GM21360 (cell line): ENCODE results near the gene PSMD9.

Experiments used
- ATAC-seq: cut with Tn5 transposase; IDR thresholded peaks from one replicate; pipeline ENCODE4 v1.9.1; 2021; ENCODE audit warnings: mild to moderate bottlenecking, moderate library complexity; ENCODE audit not compliant: unreplicated experiment

Gene PSMD9

DNA sequence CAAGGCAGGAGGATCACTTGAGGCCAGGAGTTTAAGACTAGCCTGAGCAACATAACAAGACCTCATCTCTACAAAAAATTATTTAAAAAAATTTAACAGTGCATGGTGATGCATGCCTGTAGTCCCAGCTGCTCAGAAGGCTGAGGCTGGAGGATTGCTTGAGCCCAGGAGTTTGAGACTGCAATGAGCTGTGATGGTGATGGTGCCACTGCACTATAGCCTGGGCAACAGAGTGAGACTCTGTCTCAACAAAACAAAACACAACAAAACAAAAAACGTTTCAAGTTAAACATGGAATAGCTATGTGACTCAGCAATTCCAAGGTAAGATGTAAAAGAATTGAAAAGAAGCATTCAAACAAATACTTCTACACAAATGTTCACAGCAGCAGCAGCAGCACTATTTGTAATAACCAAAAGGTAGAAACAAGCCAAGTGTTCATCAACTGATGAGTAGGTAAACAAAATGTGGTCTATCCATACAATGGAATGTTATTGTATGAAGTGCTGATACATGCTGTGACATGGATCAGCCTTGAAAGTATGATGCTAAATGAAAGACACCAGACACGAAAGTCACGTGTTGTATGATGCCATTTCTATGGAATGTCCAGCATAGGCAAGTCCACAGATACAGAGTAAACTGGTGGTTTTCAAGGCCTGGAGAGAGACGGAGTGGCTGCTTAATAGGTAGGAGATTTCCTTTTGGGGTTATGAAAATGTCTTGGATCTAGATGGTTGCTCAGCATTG lies 61.2 kb downstream of the PSMD9 start:
- no peak for ATAC-seq

DNA sequence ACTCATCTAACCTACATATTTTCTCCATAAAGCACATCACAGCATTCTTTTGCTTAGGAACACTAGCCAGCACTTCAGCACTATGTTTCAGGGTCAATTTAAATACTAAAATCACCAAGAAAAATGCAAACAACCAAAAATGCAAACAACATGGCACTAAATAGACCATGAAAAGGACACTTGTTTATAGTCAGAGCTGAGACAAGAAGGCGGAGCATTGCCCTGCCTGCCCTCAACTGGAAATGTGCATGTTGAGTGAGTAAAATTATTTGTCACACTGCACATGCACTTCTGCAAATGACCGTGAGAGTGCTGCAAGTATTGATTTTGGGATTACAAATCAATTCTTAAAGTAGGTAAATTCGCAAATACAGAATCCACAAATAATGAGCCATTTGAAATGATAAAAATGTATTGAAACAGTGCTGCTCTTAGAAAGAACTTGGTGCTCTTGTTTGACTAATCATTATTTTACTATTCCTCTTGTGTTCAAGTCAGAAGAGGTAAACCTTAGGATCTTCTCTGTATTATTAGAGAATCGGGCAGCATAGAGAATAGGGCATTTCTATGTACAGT lies 64.6 kb downstream of the PSMD9 start:
- no peak for ATAC-seq

DNA sequence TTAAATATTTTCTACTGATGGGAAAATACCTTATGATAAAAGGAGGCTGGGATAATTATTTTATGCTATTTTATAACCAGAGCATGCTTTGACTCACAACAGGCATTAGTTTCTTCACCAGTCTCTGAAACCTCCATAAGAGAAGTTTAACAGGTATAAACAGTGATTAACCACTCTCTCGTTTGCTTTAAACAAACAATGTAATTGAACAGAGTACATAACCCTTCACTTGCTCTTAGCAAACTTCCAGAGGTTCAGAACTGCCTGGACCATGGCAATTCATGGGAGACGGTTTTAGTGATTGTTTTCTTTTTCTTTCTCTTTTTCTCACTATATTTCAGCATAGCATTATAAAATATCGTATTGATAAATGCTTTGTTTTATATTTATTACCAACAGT lies 65.1 kb downstream of the PSMD9 start:
- no peak for ATAC-seq

DNA sequence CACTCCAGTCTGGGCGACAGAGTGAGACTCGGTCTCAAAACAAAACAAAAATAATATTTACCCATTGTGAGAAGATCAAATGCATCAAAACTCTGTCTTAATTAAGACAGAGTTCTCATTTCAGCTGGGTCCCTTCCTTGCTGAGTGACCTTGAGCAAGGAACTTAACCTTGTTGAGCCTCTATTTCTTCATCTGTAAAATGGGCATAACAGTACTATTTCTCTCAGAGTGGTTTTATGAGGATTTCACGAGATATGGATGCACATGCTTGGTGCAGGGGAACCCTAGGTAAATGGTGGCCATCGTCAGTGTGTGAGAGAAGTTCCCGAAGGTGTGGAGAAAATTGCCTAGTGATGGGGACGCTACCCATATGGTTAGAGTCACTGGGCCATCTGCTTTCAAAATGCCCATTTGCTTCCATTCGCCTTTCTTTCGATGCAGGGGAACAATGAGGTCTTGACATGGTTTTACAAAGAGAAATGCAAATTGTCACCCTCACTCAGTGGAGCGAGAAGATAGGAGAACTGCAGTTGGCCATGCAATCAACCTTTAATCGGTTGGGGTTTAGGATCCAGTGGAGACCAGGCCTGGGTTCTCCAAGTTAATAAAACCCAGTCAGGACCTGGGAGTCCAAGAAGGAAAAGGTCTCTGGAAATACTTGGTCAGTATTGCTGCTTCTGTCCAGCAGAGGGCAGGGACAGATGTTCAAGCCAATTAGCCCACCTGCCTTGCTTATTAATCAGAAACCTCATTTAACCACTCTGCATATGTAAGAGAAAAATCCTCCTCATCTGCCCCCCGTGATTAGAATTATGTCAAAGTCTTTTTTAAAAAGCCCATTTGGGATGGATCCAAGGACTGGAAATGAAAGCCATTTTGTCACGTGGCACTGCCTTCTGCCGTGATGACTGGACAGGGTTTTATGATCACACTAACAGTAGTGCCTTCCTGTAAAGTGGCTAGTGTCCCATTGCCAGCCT lies 67.0 kb downstream of the PSMD9 start:
- no peak for ATAC-seq

DNA sequence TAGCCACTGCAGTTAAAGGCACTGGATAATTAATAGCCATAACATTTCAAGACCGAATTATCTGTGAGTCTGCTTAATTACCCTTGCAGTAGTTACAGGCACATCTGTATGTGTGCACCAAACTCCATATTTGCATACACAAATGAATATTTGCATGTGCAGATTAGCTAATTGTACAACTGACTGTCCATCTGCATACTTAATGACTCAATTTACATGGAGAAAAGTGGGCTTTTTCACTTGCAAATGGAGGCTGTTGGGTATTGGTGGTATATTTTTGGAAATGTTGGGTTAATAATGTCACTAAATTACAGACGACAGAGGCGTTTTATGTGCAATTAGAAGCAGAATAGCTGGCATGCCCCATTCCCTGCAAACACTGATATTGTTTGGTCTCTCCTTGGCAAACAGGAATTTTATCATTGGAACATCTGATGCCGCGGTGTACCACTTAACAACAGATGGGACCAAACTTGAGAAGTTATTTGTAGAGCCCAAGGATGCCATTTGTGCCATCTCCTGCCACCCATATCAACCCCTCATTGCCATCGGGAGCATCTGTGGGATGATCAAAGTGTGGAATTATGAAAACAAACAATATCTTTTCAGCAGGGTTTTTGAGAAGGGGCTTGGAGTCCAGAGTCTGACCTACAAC lies 69.4 kb downstream of the PSMD9 start:
- no peak for ATAC-seq

DNA sequence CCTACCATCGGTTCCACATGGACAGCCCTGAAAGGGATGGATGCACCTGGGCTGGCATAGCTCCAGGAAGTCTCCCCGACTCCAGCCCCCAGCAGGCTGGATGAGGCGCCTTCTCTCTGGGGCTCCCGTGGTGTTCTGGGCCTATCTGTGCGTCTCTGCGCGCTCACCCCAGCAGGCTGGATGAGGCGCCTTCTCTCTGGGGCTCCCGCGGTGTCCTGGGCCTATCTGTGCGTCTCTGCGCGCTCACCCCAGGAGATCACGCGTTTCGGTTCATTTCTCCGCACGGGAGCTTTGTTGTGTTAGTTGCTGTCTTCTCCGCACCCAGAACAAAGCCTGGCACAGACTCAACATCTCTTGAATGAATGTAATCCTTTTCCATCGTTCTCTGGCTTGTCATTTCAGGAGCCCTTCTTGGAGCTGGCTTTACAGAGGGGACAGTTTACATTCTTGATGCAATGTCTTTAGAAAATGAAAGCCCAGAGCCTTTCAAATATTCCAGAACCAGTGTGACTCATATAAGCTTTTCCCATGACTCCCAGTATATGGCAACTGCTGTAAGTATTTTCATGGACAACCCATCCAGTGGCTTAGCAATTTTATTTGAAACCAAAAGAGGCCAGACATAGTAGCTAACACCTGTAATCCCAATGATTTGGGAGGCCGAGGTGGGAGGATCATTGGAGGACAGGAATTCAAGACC lies 70.1 kb downstream of the PSMD9 start:
- ATAC-seq = no peak

DNA sequence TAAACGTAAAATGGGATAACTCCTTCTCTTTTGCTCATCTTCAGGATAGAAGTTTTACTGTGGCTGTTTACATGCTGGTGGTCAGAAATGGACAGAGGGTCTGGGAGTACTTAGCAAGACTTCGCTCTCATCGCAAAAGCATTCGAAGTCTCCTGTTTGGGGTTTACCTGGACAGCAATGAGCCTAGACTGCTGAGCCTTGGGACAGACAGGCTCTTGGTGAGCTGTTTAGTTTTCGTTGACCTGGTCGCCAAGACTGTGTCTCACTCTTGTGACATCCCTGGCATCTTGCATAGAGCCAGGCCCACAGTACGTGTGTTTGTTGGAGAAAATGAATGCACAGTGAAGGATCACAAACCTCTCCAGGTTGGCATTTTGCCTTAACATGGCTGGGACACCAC lies 72.0 kb downstream of the PSMD9 start:
- no peak for ATAC-seq

DNA sequence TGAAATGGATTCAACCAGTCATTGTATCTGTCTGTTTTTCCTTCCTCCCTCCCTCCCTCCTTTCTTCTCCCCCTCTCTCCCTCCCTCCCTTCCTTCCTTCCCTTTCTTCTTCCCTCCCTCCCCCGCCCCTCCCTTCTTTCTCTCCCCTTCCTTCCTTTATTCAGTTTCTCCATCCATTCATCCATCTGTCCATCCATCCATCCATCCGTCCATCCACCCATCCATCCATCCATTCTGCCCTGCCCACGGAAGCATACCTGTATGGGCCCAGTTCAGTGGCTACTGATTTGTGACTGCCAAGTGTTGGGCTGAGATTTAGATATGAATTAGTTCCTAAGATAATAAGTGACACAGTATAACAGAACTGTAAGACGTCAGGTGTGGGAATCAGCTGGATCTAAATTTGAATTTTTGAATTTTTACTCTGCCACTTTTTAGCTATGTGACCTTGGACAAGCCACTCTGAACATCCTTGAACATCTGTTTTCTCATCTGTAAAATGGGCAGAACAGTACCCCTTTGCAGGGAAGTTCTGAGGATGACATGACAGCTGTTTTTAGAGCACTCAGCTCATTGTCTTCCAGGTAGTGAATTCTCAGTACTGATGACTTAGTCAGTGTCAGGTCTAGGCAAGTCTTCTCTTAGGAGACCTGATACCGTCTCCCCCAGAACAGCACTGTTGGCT lies 72.7 kb downstream of the PSMD9 start:
- ATAC-seq = no peak

DNA sequence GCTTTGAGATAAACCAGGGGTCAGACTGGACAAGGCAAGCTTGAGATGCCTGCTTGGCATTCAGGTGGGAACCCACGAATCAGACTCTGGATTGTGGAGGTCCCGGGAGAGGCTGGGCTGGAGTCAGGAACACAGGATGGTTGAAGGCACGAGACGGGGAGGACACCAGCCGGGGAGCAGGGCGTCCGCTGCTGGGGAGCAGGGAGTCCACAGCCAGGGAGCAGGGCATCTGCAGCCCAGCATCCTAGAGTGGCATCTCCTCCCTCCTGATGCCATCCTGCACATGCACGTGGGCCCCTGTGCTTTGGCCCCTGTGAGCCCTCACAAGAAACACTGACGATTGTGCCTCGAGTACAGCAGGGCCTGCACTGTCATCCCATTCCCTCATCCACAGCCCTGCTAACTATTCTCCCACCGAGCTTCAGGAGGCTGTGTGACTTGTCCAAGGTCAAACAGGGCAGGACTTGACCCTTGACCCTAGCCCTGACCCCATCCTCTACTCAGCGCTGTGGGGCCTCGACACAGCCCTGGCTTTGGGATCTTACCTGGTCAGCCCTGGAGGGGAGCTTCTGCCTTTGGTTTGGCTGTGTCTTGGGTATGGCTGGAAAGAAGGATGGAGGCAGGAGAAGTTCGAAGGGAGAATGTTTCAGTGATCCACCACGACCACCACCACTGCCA lies 74.9 kb downstream of the PSMD9 start:
- no peak for ATAC-seq

DNA sequence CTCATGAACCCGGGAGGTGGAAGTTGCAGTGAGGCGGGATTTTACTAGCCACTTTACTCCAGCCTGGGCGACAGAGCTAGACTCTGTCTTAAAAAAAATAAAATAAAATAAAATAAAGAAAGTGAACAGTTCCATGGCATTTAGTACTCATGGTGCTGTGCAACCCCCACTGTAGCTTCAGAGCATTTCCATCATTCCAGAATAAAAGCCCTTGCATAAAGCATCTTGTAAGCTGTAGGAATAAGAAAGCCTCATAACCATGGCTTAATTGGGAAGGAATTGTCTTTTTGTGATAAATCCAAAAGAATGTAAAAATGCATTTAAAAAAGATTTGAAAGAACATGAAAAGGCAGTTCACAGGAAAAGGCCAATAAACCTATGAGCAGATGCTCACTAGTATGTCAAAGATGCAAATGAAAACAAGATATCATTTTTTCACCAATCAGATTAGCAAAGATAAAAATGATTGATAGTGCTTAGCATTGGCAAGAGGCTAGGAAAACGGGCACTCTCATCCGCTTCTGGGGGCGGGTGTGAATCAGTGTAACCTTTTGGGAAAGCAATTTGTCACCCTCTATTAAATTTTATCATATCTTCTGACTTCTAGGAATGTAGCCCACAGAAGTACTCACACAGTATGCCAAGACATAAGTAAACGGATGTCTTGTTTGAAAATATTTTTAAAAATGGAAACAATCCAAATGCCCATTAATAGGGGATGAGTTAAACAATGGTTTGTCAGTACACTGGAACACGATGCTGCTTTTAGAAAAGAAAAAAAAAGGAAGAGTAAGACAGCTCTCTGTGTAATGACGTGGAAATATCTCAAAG lies 76.4 kb downstream of the PSMD9 start:
- no peak for ATAC-seq

DNA sequence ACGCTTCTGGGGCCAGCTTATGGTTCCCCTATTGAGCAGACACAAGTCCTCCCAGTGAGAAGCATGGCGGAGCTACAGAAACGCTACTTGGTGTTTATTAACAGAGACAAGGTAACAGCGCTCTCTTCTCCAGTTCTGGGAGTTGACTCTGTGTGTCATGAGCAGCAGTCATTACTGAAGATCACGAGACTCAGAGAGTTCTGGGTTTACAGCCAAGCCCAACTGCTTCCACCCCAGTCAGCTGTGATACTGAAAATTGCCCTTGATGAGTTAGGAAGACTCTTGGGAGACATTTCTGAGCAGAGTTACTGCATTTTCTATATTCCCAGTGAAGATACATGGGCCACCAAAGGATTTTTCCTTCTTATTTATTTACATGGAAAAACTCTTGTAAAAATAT lies 78.4 kb downstream of the PSMD9 start:
- ATAC-seq = no peak
